H1 (cell line): ENCODE data around the gene RIIAD1. TPM values are rescaled to one million over a fixed set of nuclear protein-coding genes. Genes with fewer than 3 reads are reported as not detected.

ENCODE experiments used
- SP2 ChIP-seq: IDR thresholded peaks from 2 replicates; pipeline ENCODE4 v1.6.1; 2012; ENCODE audit warnings: mild to moderate bottlenecking, low read length, inconsistent platforms
- SP4 ChIP-seq: IDR thresholded peaks from 2 replicates; pipeline ENCODE4 v1.6.1; 2012; ENCODE audit warnings: low read length, inconsistent platforms
- SUZ12 ChIP-seq: fragments of 200-600 bp; sonication (generic); IDR thresholded peaks from 2 replicates; pipeline ENCODE4 v1.6.1; 2012; ENCODE audit warnings: mild to moderate bottlenecking, inconsistent platforms, low read length, moderate library complexity, mixed read lengths
- polyA plus RNA-seq, 7 experiments: library from polyadenylated mRNA; depleted of rRNA in 3 of 7; stranded (reverse) in 5 of 7; unstranded in 2 of 7; fragments of >200 nt in 5 of 7; fragments of 200-250 nt in 2 of 7; gene quantifications; 1 replicate in 5 of 7; 2 replicates in 1 of 7; 4 replicates in 1 of 7; pipeline versions ENCODE4 v1.2.1 to v1.2.3, GENCODE V29; 2011 to 2013; ENCODE audit warnings: missing spikeins in 2 of 7, mixed read lengths in 2 of 7
- total RNA-seq: library from RNA; stranded (reverse); fragmentation: NEBNext Ultra II Directional; extraction: Animal tissue kit (Norgen Biotek cat#: 25700); gene quantifications from 2 replicates; pipeline ENCODE4 v1.2.1, GENCODE V29; 2021

The RIIAD1 gene
- total and polyA plus RNA-seq, 2 of the 8 experiments (the other 6 are each of a cell fraction or from before 2014, with no cell fraction given) = not detected

DNA sequence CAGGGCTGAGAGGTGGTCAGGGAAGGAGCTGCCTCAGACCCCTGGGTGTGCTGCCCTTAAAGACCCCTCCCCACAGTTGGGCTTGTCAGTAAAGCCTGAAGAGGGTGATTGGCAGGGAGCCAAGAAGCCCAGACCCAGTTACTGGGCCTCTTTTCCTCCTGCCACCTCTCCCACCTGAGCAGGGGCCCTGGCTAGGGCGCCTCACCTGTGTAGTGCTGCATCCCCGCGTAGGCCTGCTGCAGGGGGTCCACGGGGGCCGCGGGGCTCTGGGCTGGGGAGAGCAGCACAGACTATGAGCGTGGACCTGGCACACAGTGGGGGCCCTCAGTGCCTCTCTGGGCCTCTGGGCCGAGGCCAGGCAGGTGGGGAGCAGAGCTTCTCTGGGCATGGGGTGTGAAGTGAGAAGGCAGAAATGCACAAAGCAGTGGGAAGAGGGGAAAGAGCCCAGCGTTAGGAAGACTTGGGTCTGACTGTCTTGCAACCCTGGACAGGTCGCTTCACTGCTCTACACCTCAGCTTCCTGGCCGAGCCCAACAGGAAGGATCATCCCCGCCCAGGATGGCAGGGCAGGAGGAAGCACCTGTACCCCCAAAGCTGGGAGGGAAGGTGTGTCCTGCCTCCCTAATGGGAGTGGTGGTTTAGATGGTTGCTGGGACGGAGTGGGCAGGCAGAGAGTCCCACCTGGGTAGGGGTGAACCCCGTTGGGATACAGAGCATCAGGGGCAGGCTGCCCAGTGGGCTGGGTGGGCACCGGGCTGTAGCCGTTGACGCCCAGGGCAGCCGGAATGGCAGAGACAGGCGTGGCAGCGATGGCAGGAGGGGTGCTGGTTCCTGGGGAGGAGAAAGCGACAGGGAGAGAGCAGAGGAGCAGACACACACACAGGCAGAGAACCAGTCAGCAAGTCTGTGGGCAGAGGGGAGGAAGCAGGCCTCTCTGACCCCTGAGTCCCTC, 14.6 kb upstream of the RIIAD1 start (continued):
- no peak for TF ChIP-seq SP2
- TF ChIP-seq SP4 = no peak
- TF ChIP-seq SUZ12 = no peak
- TF ChIP-seq, all 59 proteins: peak for 0
